K562 (cell line): ENCODE measurements around the gene PPP2R2B. TPM values are rescaled to one million over a fixed set of nuclear protein-coding genes. Genes with fewer than 3 reads are reported as not detected.

Experiments
- ZBTB40 ChIP-seq, 2 experiments: fragments of 450-650 bp in 1 of 2; sonication (generic) in 1 of 2; formaldehyde crosslinking in 1 of 2; IDR thresholded peaks; 2 replicates each; pipeline versions ENCODE4 v1.7.1 to v1.9.0; 2016 to 2022; ENCODE audit warnings: inconsistent platforms in 1 of 2, mild to moderate bottlenecking in 1 of 2, missing genetic modification reagents in 1 of 2
- polyA plus RNA-seq, 8 experiments: library from polyadenylated mRNA; depleted of rRNA in 4 of 8; stranded (reverse) in 5 of 8; unstranded in 3 of 8; fragments of >200 nt; fragmentation: Nextera tagmentation in 2 of 8; fragmentation: Illumina TruSeq in 1 of 8; extraction: Ambion mirVana in 2 of 8; extraction: Trizol in 1 of 8; gene quantifications; 2 replicates each; pipeline versions ENCODE4 v1.2.1 to v1.2.3, GENCODE V29; 2011 to 2014; ENCODE audit warnings: inconsistent platforms in 1 of 8, missing spikeins in 1 of 8
- total RNA-seq, 7 experiments: library from RNA; depleted of rRNA in 6 of 7; stranded (reverse); fragments of >200 nt in 6 of 7; fragmentation: Illumina TruSeq in 2 of 7; extraction: Trizol in 2 of 7; gene quantifications; 2 replicates each; pipeline versions ENCODE4 v1.2.1 to v1.2.3, GENCODE V29; 2011 to 2021; ENCODE audit warnings: low replicate concordance in 1 of 7

Gene PPP2R2B
- total and polyA plus RNA-seq, 9 of the 15 experiments (the other 6 are each of a cell fraction or from before 2014, with no cell fraction given): not detected

DNA sequence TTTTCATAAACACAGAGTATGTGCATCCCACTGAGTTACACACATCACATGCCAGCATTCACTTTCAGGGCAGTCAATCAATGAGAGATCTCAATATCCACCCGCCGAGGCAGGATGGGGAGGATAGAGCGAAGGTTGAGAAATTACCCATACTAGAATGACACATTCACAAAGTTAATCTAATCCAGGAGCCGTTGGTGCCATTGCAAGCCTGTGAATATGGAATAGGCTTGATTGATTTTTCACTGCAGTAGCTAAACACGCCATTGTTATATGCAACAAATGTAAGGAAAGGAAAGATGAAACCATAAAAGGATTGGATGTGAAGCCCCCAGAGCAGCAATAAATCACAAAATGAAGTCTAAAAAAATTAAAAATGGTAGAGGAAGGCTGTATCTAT lies 194.7 kb downstream of the PPP2R2B start (continued):
- TF ChIP-seq ZBTB40 (IDR thresholded peaks at IDR 0.05): no peak
- no peak for TF ChIP-seq ZBTB40 (CRISPR knock-in tag; IDR thresholded peaks at IDR 0.05)
